HCT116 (cell line): Measurements from ENCODE around the gene RBM34. TPM values are rescaled to one million over a fixed set of nuclear protein-coding genes. Genes with fewer than 3 reads are reported as not detected.

ENCODE experiments used
- ATAC-seq: fragments of 200-7000 bp; cut with Tn5 transposase; 2 replicates; pipeline ENCODE4 v1.9.1; 2020; ENCODE audit warnings: mild to moderate bottlenecking, moderate library complexity
- BruUV-seq: library from RNA; stranded (reverse); fragments of 400-500 nt; replicated peaks from 2 replicates; lab custom pipeline; 2021; lab: Mats Ljungman, UMichigan
- CTCF ChIA-PET: fragments of 300-600 bp; sonication (Branson Sonifier 250); formaldehyde crosslinking; loops from one replicate; lab custom pipeline; 2021; ENCODE audit warnings: antibody characterized with exemption; lab: Charles Lee
- POLR2A ChIA-PET: fragments of 300-600, 350-600 bp; sonication (Branson Sonifier 250); formaldehyde crosslinking; loops from one replicate; lab custom pipeline; 2021; ENCODE audit warnings: antibody characterized with exemption; lab: Charles Lee
- RAD21 ChIA-PET, 2 experiments: fragments of 300-600 bp; sonication (Branson Sonifier 250); formaldehyde crosslinking; loops; one replicate each; lab custom pipeline; 2023; ENCODE audit warnings: low total read pairs in 2 of 2; ENCODE audit not compliant: uncharacterized antibody in 2 of 2, unreplicated experiment in 2 of 2, low non-redundant PET in 1 of 2; lab: Charles Lee
- DNase-seq: peaks from one replicate; pipeline ENCODE4 v3.0.0-alpha.2; 2010; ENCODE audit warnings: low read depth, low spot score
- H2AFZ ChIP-seq: fragments of 200-600 bp; shearing (Covaris generic), sonication (generic); 2 replicates; pipeline ENCODE4 v1.6.1; 2017; ENCODE audit warnings: low read depth, mixed run types, mixed read lengths, antibody characterized with exemption, low read length; ENCODE audit not compliant: poor library complexity, severe bottlenecking
- H3K27ac ChIP-seq: 2 replicates; pipeline ENCODE4 v1.5.1; 2012; ENCODE audit warnings: low read depth, low read length
- H3K27me3 ChIP-seq: fragments of 200-600 bp; sonication (generic); 2 replicates; pipeline ENCODE4 v1.6.1; 2016; ENCODE audit warnings: mixed run types, low read length, mixed read lengths; ENCODE audit not compliant: insufficient read depth
- H3K36me3 ChIP-seq, 2 experiments: fragments of 200-500 bp in 1 of 2; fragments of 200-600 bp in 1 of 2; sonication (Bioruptor generic) in 1 of 2; sonication (generic) in 1 of 2; 2 replicates each; pipeline versions ENCODE4 v1.5.1 to v1.6.1; 2014 to 2016; ENCODE audit warnings: low read length in 2 of 2, inconsistent platforms in 1 of 2, mixed read lengths in 1 of 2, mixed run types in 1 of 2; ENCODE audit not compliant: insufficient read depth in 2 of 2, control insufficient read depth in 1 of 2
- H3K4me1 ChIP-seq, 2 experiments: fragments of 200-600 bp in 1 of 2; sonication (generic) in 1 of 2; 2 replicates each; pipeline versions ENCODE4 v1.5.1 to v1.6.1; 2012 to 2017; ENCODE audit warnings: low read length in 2 of 2, inconsistent platforms in 1 of 2, mild to moderate bottlenecking in 1 of 2, mixed read lengths in 1 of 2, mixed run types in 1 of 2, moderate library complexity in 1 of 2; ENCODE audit not compliant: insufficient read depth in 2 of 2, control insufficient read depth in 1 of 2
- H3K4me2 ChIP-seq: fragments of 200-600 bp; sonication (generic); 2 replicates; pipeline ENCODE4 v1.6.1; 2017; ENCODE audit warnings: mixed run types, low read length, mixed read lengths
- H3K4me3 ChIP-seq, 2 experiments: fragments of 200-600 bp in 1 of 2; sonication (generic) in 1 of 2; replicated peaks in 1 of 2; 2 replicates each; pipeline ENCODE4 v1.5.1; 2011 to 2016; ENCODE audit warnings: low read length in 2 of 2, control low read depth in 1 of 2, low read depth in 1 of 2, mild to moderate bottlenecking in 1 of 2, mixed read lengths in 1 of 2, mixed run types in 1 of 2
- H3K79me2 ChIP-seq: fragments of 200-600 bp; sonication (generic); 2 replicates; pipeline ENCODE4 v1.6.1; 2017; ENCODE audit warnings: mild to moderate bottlenecking, mixed run types, low read length, moderate library complexity, mixed read lengths; ENCODE audit not compliant: insufficient read depth
- H3K9ac ChIP-seq: fragments of 200-600 bp; sonication (generic); 2 replicates; pipeline ENCODE4 v1.6.1; 2016; ENCODE audit warnings: low read length, mixed read lengths
- H3K9me2 ChIP-seq: fragments of 200-600 bp; sonication (generic), shearing (Covaris generic); 2 replicates; pipeline ENCODE4 v1.6.1; 2017; ENCODE audit warnings: mixed run types, mild to moderate bottlenecking, moderate library complexity; ENCODE audit not compliant: insufficient read depth
- H3K9me3 ChIP-seq, 2 experiments: fragments of 200-500 bp in 1 of 2; fragments of 200-600 bp in 1 of 2; sonication (Bioruptor generic) in 1 of 2; sonication (generic) in 1 of 2; 2 replicates each; pipeline ENCODE4 v1.6.1; 2014 to 2017; ENCODE audit warnings: low read length in 2 of 2, mixed read lengths in 2 of 2, inconsistent platforms in 1 of 2, low read depth in 1 of 2, mild to moderate bottlenecking in 1 of 2, mixed run types in 1 of 2, moderate library complexity in 1 of 2; ENCODE audit not compliant: control insufficient read depth in 1 of 2, insufficient read depth in 1 of 2
- H4K20me1 ChIP-seq: fragments of 200-600 bp; sonication (generic), shearing (Covaris generic); 2 replicates; pipeline ENCODE4 v1.6.1; 2017; ENCODE audit warnings: mixed run types, mild to moderate bottlenecking, moderate library complexity; ENCODE audit not compliant: insufficient read depth
- ATF3 ChIP-seq: IDR thresholded peaks from 2 replicates; pipeline ENCODE4 v1.6.1; 2012
- CBX3 ChIP-seq: IDR thresholded peaks from 2 replicates; pipeline ENCODE4 v1.6.1; 2012; ENCODE audit warnings: low read depth
- EZH2 ChIP-seq: fragments of 200-600 bp; sonication (generic); IDR thresholded peaks from 2 replicates; pipeline ENCODE4 v1.6.1; 2017; ENCODE audit warnings: antibody characterized with exemption, mixed run types
- FOSL1 ChIP-seq: IDR thresholded peaks from 2 replicates; pipeline ENCODE4 v1.6.1; 2012; ENCODE audit warnings: low read depth
- JUND ChIP-seq: IDR thresholded peaks from 2 replicates; pipeline ENCODE4 v1.6.1; 2012
- MAX ChIP-seq: IDR thresholded peaks from 2 replicates; pipeline ENCODE4 v1.6.1; 2012
- POLR2A ChIP-seq: IDR thresholded peaks from 2 replicates; pipeline ENCODE4 v1.7.0; 2011; ENCODE audit warnings: borderline replicate concordance; ENCODE audit not compliant: insufficient read depth, insufficient read length; ENCODE audit errors: extremely low read depth
- POLR2AphosphoS5 ChIP-seq: IDR thresholded peaks from 2 replicates; pipeline ENCODE4 v1.6.1; 2011; ENCODE audit warnings: mild to moderate bottlenecking, low read depth, low read length, moderate library complexity
- SP1 ChIP-seq: IDR thresholded peaks from 2 replicates; pipeline ENCODE4 v1.6.1; 2012; ENCODE audit warnings: low read depth
- SRF ChIP-seq: IDR thresholded peaks from 2 replicates; pipeline ENCODE4 v1.6.1; 2012; ENCODE audit warnings: low read depth
- YY1 ChIP-seq: IDR thresholded peaks from 2 replicates; pipeline ENCODE4 v1.6.1; 2011; ENCODE audit warnings: low read length, low read depth, moderate library complexity, mild to moderate bottlenecking; ENCODE audit not compliant: insufficient replicate concordance; ENCODE audit errors: extremely low read depth
- ZFX ChIP-seq: fragments of 450-650 bp; IDR thresholded peaks from 2 replicates; pipeline ENCODE4 v1.6.1; 2017
- ZNF274 ChIP-seq: fragments of 200-500 bp; sonication (Bioruptor generic); IDR thresholded peaks from 2 replicates; pipeline ENCODE4 v1.6.1; 2014; ENCODE audit warnings: mild to moderate bottlenecking, low read depth, low read length, inconsistent platforms
- intact Hi-C: fragments of 100-400 bp; cut with micrococcal nuclease; formaldehyde crosslinking; loops from 2 replicates; pipeline ENCODE4 v1.10.0; 2022
- total RNA-seq: library from RNA; stranded (reverse); gene quantifications from one replicate; pipeline ENCODE4 v1.2.1, GENCODE V29; 2021; ENCODE audit not compliant: unreplicated experiment
- TF ChIP-seq, protein P1 (sequence below): IDR thresholded peaks from 2 replicates; pipeline ENCODE4 v1.6.1; 2011; ENCODE audit warnings: mild to moderate bottlenecking, low read length, moderate library complexity; ENCODE audit not compliant: insufficient replicate concordance; ENCODE audit errors: extremely low read depth
- TF ChIP-seq, protein P2 (sequence below), 3 experiments: fragments of 200-600 bp in 1 of 3; sonication (generic) in 1 of 3; IDR thresholded peaks in 2 of 3; conservative IDR thresholded peaks in 1 of 3; 2 replicates each; pipeline ENCODE4 v1.5.1; 2012 to 2017; ENCODE audit warnings: low read depth in 2 of 3, low read length in 2 of 3, antibody characterized with exemption in 1 of 3, borderline replicate concordance in 1 of 3, control low read depth in 1 of 3, mild to moderate bottlenecking in 1 of 3, mixed read lengths in 1 of 3, mixed run types in 1 of 3, moderate library complexity in 1 of 3; ENCODE audit not compliant: insufficient read depth in 1 of 3

Gene RBM34
- total RNA-seq, 1 experiment from 2014 or later, result 82.0 TPM

DNA sequence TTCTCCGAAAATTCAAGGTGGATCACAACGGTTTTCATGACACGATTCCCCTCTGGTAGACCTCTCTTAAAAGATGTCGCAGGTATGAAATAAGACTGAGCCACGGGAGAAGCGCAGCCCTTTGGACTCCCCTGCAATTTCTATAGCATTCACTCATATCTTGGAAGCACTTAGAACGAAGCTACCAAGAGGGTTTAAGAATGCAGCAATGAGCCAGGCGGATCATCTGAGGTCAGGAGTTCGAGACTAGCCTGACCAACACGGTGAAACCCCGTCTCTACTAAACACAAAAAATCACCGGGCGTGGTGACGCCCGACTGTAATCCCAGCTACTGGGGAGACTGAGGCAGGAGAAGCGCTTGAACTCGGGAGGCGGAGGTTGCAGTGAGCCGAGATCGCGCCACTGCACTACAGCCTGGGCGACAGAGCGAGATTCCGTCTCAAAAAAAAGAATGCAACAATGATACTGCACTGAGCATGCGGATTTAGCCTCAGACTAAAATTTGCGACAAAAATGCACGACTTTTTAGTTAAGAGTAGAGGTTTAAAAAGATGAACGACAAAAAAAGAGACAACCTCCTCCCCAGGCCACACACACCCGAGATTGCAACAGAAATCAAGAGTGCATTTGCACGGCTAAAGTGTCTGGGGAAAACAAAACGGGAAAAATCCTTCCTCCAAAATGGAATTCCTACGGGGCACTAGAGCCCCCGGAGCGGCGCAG lies 33.2 kb downstream of the RBM34 start:
- no peaks in the 10 kb centered on the region for H3K9me2 ChIP-seq
- H3K36me3 ChIP-seq, result peaks cover 4 to 30% of the 10 kb centered on the region in 2 experiments; a peak in 3 of 4 replicates
- RAD21 ChIA-PET, result no interaction called here
- TF ChIP-seq JUND (no peak), YY1 (no peak), POLR2A (no peak), POLR2AphosphoS5 (no peak), FOSL1 (no peak), ZFX (no peak), CBX3 (no peak; the same call in 1 of the 2 replicates), SRF (no peak), ATF3 (no peak), SP1 (no peak), EZH2 (no peak), ZNF274 (no peak), MAX (no peak)
- TF ChIP-seq, protein P1, sequence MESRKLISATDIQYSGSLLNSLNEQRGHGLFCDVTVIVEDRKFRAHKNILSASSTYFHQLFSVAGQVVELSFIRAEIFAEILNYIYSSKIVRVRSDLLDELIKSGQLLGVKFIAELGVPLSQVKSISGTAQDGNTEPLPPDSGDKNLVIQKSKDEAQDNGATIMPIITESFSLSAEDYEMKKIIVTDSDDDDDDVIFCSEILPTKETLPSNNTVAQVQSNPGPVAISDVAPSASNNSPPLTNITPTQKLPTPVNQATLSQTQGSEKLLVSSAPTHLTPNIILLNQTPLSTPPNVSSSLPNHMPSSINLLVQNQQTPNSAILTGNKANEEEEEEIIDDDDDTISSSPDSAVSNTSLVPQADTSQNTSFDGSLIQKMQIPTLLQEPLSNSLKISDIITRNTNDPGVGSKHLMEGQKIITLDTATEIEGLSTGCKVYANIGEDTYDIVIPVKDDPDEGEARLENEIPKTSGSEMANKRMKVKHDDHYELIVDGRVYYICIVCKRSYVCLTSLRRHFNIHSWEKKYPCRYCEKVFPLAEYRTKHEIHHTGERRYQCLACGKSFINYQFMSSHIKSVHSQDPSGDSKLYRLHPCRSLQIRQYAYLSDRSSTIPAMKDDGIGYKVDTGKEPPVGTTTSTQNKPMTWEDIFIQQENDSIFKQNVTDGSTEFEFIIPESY, result no peak
- TF ChIP-seq, protein P2, sequence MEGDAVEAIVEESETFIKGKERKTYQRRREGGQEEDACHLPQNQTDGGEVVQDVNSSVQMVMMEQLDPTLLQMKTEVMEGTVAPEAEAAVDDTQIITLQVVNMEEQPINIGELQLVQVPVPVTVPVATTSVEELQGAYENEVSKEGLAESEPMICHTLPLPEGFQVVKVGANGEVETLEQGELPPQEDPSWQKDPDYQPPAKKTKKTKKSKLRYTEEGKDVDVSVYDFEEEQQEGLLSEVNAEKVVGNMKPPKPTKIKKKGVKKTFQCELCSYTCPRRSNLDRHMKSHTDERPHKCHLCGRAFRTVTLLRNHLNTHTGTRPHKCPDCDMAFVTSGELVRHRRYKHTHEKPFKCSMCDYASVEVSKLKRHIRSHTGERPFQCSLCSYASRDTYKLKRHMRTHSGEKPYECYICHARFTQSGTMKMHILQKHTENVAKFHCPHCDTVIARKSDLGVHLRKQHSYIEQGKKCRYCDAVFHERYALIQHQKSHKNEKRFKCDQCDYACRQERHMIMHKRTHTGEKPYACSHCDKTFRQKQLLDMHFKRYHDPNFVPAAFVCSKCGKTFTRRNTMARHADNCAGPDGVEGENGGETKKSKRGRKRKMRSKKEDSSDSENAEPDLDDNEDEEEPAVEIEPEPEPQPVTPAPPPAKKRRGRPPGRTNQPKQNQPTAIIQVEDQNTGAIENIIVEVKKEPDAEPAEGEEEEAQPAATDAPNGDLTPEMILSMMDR (IDR thresholded peaks at IDR 0.05 in 2 of 3, conservative IDR thresholded peaks at IDR 0.05 in 1 of 3; ENCODE audit: borderline replicate concordance in 1 of 3, insufficient read depth in 1 of 3, low read depth in 2 of 3, low read length in 2 of 3), result no peak
- TF ChIP-seq, all 23 proteins: peak for 0
- Histone ChIP-seq H3K79me2 (peaks cover 58% of the 10 kb centered on the region), H3K27ac (peak overlapping the region; percentile 80), H3K27me3 (no peaks in the 10 kb centered on the region), H3K4me2 (peak overlapping the region; percentile 80), H3K9me3 (no peaks in the 10 kb centered on the region), H4K20me1 (peaks cover 37% of the 10 kb centered on the region; the same call in 1 of the 2 replicates), H2AFZ (no peak overlapping the region), H3K4me3 (peak overlapping the region; percentile 95 to 98), H3K4me1 (peaks cover 10 to 18% of the 10 kb centered on the region in 2 experiments; a peak in 3 of 4 replicates), H3K9ac (peak overlapping the region; percentile 97)
- ChIA-PET POLR2A (interaction anchor here (1.1 kb wide), 1 partner anchor 8 kb away, joined by 4 read pairs; no protein-coding TSS in a partner anchor), CTCF (no interaction called here)
- intact Hi-C loops, result no loop called here
- DNase-seq (no peak), ATAC-seq (no peak)
- no TSS peak for BruUV-seq
